SHP77 treated with DMSO at 0.1 percent for 48 hours (cell line): ENCODE data around the gene FOXP4.

Experiments used
- DNase-seq: peaks from one replicate; lab custom pipeline; 2025; lab: John Stamatoyannopoulos, UW

The FOXP4 gene

DNA sequence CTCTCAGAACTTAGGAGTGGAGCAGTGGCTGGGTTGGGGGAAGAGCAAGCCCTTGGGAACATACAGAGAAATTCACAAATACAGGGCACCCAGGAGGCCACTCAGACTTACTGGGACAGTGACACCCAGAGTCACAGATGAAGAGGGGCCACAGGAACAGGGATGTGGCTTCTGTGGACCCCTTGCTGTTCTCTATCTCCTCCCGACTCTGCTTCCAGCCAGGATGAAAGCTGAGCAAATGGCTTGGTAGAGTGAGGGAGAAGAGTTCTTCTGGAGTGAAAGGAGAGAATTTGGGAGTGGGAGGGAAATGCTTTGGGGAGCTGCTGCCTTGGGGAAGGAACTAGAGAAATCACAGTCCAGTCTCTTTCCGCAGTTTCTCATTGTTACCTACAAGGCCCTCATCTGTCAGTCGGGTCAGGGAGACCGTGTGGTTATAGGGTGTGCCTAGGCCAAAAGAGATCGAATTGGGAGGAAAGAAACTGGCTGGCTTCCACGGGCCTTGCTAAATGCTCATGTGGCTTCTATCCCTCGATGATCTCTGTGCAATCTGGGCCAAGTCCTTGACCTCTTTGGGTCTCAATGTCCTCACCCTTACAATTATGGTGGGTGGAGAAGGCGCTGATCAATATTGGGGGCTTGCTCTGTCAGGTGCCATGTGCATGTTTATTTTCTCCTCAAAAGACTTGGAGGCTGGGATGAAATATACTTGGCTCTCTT, 17.0 kb downstream of the FOXP4 start:
- no peak for DNase-seq

DNA sequence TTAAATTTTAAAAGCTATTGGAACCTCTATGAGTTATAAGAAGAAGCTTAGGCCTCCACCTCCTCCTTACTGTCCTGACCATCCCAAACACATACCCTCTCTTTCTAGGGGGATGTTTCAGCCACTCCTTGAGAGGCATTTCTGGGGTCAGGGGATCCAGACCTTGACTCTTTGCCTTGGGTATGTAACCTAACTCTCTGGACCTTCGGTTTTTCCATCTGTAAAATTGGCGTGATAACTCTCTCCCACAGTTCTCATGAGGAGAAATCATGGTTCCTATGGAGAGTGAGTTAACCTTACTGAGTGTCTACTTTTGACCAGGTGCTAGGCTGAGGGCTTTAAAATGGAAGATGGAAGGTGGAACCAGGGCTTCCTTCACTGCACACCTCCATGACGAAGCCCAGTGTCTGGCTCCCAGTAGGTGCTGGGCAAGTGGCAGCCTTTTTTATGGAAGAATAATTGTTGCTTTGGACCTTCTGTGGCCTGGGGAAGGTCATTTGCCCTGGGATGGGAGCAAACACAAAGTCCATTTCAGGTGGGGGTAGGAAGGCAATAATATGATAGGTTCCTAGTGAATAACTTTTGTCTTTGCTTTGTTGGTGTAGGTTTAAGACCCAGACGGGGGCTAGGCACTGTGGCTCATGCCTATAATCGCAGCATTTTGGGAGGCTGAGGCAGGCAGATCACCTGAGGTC, 18.4 kb downstream of the FOXP4 start:
- DNase-seq, result no peak

DNA sequence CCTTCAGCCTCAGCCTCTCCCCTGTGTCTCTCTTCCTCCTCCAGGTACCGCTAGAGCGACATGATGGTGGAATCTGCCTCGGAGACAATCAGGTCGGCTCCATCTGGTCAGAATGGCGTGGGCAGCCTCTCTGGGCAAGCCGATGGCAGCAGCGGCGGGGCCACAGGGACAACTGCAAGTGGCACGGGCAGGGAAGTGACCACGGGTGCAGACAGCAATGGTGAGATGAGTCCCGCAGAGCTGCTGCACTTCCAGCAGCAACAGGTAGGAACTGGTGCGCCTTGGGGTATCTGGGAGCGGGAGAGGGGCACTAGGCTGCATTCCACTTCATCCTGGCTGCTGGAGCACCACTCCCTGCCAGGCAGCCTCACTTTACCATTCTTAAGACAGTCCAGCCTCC, 19.5 kb downstream of the FOXP4 start:
- DNase-seq, result no peak

DNA sequence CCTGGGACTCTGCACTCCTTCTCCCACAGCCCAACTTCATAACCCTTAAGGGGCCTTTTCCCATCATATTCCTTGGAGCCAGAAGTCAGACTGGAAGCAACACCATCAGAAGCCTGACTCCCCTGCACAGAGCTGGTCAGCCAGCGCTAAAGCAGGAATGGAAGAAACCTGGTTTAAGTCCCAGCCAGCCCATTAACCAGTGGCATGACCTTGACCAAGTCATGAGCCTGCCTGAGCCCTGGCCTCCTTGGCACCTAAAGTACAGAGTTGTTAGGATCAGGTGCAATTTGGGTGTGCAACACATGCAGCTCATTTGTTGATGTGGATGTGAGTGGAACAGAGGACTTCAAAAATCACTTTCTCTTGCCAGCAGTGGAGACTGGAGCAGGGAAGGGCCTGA, 20.8 kb downstream of the FOXP4 start:
- DNase-seq, result no peak

DNA sequence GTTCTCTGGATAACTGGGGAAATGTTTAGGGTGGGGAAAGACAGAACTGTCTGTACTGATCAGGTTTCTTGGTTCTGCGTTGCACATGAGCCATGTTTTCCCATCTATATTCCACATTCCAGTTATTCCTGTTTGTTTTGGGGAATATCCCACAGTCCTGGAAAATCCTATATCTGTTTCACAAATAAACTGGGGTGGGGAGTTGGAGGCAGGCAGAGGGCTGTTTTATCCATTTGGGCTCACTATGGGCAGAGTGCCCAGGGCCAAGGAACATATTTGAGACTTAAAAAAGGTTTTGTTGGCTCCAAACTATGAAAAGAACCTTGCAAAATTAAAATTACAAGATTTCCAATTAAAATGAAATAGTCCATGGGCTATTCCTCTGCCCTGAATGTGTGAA, 21.5 kb downstream of the FOXP4 start:
- no peak for DNase-seq

DNA sequence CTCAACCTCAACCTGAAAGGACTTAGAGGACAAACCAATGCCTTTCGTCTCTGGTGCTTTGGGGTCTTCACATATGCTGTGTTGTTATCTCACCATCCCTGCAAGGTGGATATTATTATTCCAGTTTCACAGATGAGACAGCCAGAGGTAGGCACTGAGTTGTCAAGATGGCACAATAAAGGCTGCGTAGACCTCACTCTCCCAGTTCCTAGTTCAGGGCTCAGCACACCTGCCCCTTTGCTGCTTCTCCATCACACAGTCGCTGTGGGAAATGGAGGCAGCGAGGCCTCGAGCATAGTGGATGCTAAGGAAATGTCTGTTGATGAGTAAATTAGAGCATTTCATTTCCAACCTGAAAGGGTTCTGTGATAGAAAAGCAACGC, 22.0 kb downstream of the FOXP4 start:
- no peak for DNase-seq

DNA sequence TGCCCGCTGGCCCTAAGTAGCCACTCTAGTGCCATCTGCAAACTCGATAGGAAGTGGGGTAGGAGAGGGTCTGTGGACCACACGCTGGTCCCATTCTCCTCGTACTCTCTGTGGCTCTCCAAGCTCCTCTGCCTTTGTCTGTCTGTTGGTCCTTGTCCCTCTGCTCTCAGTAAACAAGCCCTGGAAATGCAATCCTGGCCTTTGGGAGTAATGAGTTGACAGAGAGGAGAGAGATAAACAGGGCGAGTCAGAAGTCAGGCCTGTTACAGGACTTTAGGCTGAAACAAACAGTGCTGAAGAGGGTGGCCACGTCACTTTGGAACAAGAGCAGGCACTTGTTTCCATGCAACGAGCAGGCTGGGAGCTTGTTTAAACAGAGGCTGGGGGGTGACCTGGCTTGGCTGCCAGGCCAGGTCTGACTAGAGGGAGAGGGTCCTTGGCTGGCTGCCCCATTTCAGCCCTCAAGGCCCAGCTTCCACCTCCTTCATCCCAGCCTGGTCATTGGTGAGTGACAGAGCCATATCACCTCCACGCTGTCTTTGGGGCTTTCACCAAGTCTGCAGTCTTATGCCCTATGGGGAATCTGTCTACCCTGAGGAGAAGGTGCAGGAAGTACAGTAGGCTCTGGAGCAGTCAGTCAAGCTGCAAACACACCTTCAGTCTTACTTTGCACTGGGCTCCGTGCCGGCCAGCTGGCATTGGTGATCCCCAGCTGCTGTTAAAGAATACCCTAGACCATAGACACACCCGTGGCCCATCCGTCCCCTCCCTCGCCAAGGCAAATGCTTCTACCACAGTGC, 22.6 kb downstream of the FOXP4 start:
- DNase-seq, result peak; percentile 93

DNA sequence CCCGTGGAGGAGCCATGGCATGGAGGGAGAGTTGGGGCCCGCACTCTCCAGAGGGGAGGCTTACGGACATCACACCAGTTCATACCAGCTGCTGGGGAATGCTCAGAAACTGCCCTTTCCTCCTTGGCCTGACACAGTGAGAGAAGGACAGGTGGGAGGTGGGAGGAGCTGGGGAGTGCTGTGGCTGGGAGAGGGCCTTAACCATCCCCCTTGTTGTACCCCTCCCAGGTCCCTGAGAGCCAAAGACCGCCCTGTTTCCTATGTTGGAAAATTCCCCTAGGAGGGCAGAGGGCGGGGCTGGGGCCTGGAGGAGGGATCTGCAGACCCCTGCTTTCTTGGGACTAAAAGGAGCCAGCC, 24.1 kb downstream of the FOXP4 start:
- no peak for DNase-seq

DNA sequence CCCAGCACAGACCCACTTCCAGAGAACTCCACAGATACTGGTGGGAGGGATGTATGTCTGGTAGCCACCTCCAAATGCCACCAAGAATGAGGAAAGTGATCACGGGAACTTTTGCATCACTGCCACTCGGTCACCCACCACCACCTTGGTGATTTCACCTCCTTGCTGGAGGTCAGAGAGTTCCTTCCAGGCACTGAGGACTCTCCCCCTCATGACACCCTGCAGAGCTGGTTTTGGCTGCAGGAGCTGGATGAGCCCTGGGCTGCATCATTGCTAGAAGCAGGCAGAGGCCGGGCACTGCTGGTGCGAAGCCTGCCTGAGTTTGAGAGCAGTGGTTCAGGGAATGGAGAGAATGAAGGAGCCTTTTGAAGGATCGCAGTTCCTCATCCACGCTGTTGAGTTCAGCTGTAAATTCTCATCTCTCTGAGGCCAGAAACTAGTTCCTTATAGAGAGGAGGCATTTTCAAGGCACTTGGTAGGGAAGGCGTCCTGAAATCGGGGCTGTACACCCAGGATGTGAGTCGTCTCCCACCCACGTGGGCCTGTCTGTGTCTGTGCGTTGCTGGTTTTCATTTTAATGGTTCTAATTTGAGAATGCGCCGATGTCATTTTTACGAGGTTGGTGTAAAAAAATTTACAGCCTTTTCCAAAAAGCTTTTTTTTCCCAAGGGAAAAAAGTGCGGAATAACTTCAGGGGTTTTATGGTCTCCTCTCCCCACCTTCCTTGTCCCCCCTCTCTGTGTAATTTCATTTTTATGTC, 25.0 kb downstream of the FOXP4 start:
- no peak for DNase-seq

DNA sequence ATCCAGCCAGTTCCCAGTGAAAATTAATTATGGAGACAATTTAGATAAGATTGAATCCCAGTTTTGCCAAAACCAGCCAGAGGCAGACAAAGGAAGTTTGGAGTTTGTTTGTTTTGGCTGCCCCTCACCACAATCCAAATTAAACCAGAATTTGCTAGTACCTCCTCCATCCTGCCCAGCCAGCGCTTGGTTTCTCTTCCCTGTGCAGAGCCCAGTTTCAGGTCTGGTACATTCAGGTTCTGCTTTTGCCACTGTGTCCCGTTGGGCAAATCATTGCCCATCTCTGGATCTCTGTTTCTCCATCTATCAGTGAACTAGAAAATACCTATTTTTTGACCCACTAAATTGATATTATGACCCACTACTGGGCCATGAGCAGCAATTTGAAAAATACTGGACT, 26.4 kb downstream of the FOXP4 start:
- DNase-seq, result no peak

DNA sequence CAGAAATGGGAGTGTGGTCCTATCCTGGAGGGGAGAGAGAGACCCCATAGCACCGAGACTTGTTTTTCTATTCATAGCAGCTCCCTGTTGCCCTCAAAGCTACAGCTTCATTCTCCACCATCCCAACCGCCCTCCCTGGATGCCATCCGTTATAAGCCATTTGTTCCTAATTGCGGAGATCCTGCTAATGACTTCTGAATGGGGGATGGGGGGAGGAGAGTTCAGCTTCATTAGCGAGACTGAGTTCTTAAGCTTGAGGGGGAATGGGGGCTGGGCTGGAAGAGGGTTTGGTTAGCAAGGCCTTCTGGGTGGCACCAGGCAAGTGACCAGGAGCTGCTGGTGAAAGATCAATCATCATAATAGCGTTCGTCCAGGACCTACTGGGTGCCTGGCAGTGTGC, 27.1 kb downstream of the FOXP4 start:
- no peak for DNase-seq

DNA sequence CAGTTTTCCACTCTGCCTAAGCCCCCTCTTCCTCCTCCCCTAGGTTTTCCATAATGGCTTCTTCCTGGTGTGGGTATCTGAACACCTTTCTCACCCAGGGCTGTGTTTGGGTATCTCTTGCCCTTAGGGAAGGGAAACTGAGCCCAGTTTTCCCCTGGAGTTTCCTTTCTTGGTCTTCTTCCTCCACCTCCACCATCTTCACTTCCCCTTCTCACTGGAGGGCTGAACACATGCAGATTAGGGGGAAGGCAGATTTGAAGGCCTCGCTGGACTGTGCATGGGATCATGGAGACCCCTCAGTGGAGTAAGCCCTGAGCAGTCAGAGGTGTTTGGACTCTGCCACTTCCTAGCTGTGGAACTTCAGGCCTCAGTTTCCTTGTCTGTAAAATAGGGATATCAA, 27.8 kb downstream of the FOXP4 start:
- DNase-seq, result no peak

DNA sequence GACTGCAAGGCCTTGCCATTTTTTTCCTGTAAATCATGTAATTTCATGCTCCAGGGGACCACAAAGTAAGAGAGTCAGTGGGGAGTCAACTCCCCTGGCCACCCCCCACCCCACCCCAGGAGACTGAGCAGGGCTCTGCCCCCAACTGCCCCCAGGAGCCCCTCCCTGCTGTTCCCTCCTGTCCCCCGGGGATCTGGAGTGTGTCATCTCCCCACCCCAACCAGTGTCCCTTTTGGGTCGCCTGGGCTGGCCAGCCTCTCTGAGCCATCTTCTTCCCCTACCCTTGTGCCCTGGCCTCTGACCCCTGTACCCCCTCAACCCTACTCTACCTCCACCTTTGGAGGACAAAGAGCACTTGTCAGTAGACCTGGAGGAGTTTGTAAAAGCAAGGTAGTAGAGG, 29.4 kb downstream of the FOXP4 start:
- no peak for DNase-seq

DNA sequence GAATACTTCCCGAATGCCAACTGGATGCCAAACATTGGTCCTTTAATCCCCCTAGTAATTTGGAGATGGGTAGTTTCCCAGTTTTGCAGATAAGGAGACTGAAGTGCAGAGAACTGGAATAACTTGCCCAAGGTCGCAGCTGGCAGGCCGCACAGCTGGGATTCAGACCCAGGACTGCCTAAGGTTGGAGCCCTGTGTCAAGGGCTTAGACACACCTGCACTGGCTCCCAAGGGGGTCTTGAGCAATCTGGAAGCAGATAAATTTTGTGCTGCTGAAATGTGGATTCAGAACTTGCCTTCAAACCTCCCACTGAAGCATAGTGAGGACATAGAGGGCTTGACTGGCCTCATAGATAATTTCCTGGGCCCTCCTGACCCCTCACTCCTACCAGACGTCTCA, 30.5 kb downstream of the FOXP4 start:
- DNase-seq, result no peak

DNA sequence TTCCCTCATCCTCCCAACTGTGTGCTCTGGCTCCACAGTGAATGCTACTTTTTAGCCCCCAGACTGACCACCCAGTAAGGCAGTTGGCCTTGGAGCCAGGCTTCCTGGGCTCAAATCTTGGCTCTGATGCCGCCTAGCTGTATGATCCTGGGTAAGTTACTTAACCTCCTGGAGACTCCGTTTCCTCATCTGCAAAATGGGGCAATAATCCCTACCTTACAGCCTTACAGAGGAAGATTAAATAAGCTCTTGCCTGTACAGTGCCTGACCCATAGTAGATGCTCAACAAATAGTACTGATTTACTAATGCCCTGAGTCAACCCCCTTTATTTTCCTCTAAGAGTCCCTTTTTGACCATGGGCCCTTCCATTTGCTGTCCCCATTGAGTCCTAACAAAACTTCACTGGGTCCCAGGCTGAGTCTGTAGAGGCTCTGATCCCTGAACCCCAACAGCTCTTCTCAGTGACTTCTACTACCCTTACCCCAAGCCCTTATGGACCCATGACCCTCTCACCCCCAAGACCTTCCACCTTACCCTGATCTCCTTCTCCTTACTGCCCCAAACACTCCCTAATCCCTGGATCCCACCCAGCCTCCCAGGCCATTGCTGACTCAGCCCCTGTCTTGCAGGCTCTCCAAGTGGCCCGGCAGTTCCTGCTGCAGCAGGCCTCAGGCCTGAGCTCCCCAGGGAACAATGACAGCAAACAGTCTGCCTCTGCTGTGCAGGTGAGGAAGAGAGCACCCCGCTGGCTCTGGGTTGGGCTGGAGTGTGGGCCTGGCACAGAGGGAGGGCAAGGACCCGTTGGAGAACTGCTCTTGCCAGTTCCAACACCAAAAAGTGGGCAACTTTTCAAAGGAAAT, 31.4 kb downstream of the FOXP4 start:
- DNase-seq, result no peak

DNA sequence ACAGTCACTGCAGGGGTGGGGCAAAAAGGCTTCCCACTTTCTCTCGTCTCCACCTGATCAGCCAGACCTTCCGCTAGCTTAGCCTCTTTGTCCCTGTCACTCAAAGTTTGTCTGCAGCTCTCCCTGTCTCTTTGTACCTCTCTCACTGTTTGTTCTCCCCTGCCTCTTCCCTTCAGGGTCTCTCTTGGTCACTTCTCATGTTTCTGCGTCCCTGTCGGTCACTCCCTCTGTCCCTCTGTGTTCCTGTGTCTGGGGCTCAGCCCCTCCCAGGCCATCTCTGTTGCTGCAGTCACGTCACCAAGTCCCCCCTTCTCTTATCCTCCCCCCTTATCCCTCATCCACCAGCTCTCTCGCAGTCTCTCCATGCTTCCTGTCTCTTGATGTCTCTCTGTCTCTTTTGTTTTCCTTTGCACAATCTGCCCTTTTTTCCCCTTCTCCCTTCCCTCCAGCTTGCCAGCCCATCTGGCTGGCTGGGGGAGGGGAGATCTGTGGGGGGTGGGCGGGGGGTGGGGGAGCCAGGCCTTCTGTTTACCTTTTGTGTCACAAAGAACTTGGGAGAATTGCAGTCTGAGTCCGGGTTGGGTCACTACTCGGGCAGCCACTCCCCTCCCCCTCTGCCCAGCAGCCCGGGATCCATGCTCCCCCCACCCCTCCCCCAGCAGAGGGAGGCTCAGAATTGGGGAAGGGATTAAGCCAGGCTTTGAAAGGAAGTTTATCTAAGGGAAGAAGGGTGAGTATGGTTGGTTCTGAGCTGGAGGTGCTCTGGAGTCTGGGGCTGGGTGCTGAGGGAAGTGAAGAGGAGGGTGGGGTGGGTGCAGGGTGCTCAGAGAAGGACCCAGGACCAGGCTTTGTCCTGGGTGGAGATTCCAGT, 32.3 kb downstream of the FOXP4 start:
- peak; percentile 35 for DNase-seq

DNA sequence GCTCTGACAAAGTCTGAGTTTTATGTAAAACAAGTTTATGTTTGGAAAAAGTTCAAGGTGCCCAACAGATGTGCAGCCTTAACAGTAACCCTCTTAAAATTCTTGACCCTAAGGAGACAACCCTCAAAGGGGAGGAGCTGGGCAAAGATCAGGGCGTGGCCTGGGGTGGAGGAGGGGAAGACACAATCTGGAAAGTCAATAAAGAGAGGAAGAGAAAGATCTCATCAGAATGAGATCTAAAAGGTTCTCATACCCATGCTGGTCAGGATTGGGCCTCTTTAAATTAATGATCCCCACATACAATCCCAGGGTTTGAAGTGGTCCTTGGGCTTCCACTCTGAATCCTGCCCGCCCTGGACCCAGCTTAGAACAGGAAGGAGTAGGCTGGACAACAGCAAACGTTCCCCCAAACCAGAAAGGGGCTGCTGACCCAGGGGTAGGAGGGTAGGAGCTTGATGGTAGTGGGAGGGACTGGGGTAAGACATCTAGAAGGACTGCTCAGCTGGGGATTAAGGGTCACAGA, 33.0 kb downstream of the FOXP4 start:
- no peak for DNase-seq

DNA sequence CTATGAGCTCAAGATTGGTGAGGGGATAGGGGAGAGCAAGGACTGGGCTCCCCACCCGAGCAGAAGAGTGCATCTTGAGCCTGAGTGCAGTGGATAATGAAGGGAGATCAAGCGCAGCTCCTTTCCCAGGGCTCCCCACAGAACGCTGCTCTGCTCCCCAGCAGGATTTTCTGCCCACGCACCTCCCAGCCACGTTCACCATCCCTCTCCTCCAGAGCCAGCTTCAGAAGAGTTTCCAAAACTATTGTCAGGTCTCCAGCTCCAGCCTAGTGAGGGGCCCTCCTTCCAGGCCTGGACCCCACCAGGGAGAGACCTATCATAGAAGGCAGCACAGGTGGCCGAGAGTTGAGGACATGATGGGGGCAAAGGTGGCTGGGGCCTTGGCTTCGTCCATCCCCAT, 34.5 kb downstream of the FOXP4 start:
- no peak for DNase-seq

DNA sequence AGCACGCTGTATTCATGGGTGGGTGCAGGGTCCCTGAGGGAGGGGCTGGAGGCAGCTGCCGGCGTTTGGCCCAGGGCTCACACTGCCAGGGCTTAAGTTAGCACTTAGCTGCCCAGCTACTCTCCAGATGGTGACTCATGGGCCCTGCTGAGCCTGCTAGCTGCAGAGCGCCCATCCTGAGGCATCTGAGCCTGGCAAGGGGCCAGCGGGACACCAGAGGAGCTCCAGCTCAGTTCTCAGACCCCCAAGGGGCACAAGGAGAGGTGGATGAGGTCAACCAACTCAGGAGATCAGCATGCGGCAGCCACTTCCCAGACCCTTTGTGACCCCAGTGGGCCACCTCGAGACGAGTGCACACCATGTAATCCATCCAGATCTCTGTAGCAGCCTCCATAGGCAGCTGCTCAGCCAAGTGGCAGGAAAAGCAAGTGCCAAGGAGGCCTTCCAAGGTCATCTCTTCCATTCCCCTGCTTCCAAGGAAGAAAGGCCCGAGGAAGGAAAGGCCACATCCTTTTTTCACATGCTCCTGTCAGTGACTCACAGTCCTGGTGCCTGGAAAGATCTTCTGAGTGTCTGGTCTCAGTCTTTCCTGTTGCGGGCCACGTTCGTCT, 35.3 kb downstream of the FOXP4 start:
- DNase-seq, result peak; percentile 28

DNA sequence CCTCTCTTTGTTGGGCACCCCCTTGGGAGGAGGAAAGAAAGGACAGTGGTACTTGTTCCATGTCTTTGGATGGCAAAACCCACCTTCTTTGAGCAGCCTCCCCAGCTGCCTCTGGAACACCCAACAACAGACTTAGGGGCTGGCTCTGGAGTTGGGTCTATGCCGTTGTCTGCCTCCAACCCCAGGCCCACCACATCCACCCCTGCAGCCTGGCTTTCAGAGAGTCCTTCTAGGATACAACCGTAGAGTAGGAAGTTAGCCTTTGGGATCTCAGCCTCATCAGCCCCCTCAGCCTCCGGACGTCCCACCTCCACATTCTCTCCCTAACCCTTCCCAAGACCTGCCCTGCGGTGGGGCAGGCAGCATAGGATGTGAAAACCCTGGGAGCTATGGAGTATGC, 36.4 kb downstream of the FOXP4 start:
- no peak for DNase-seq
